GM18868 (cell line): Measurements from ENCODE around the gene PPP2R5C.
A peak's percentile ranks its signal among the peaks of the same experiment; 100 is the strongest.

Experiments used
- ATAC-seq: cut with Tn5 transposase; IDR thresholded peaks from one replicate; pipeline ENCODE4 v1.9.1; 2021; ENCODE audit warnings: mild to moderate bottlenecking, moderate library complexity; ENCODE audit not compliant: unreplicated experiment

PPP2R5C gene

DNA sequence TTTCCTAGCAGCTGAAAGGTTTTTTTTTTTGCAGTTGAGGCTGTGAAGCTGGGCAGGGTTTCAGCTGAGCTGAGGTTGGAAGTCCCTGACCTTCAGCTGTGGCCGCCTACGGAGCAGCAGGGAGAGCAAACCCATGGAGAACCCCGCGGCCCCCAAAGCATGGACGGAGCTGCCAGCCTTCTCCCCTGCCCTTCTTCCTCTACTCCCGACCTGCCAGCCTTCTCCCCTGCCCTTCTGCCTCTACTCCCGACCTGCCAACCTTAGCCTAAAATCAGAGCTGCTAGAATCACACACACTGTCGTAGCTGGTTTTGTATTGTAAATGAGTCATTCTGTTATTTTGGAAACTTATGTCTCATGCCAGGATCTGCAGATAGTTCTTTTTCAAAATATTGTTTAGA lies 74.6 kb downstream of the PPP2R5C start:
- no peak for ATAC-seq

DNA sequence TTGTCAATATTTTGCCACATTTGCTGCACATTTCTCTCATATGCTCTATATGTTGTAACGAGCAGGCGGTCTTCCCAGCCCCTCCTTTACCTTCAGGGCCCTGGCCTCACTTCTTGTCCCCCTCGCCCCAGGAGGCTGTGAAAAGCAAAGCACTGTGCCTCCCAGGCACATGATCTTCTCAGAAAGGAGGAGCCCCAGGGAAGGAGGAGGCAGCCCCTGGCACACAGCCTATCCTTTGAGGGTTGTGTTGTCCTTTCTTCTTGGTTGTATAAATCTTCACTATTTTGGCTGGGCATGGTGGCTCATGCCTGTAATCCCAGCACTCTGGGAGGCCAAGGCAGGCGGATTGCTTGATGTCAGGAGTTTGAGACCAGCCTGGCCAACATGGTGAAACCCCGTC lies 77.0 kb downstream of the PPP2R5C start:
- no peak for ATAC-seq

DNA sequence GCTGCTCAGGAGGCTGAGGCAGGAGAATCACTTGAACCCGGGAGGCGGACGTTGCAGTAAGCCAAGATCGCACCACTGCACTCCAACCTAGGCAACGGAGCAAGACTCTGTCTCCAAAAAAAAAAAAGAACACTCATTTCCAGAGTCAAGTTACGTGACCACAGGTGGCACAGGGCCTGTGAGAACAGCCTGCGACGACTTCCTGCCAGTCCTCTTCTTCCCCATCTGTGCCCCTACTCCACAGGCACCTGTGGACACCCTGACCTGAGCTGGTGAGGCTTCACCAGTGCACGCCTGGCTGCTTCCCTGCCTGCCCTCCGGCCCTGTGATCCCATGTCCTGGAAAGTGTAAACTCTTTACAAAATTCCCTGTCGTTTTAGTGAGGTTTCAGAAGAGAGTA lies 77.7 kb downstream of the PPP2R5C start:
- ATAC-seq = peak; percentile 61

DNA sequence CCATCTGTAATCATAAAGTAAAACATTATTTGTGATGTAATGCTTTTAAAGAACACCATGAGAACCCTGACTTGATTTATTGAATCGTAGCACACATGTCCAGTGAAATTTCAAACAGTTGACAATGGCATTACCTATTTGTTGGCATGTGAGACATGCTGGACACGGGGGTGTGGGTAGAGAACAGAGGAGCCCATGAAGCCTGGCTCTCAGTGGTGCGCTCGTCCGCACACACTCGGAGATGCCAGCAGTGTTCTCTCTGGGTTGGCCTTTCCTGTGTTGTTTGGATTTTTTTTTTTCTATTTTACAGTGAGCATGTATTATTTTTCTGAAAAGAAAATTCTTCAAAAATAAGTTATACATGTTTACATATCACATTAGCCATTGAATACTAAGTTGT lies 78.2 kb downstream of the PPP2R5C start:
- no peak for ATAC-seq

DNA sequence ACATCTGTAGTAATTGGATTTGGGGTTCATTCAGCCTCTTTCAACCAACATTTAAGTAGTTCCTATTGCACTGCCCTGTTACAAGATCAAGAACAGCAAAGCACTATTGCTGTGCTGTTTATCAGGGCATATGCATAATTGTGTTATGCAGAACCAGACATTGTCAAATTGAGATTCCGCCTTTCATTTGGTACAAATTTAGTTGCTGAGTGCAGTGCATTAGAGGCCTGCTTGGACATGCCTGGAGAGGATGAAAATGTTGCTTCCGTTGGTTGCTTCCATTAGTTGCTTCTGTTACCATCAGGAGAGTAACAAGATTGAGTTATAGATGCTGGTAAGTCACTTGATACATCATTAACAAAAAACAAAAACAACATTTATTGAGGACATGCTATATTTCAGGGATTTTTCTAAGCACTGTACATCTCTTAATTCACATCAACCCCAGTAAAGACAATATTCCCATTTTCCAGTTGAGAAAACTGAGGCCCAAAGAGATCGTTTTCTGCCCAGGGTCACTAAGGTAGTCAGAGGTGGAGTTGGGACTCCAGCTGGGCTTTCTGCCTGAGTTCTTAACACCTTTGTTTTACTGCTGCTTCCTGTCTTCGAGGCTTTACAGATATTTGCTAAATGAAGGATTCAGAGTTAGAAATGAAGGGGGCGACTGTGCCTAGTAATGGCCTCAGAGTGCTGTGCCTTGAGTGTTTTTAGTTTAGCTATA lies 79.3 kb downstream of the PPP2R5C start:
- no peak for ATAC-seq

DNA sequence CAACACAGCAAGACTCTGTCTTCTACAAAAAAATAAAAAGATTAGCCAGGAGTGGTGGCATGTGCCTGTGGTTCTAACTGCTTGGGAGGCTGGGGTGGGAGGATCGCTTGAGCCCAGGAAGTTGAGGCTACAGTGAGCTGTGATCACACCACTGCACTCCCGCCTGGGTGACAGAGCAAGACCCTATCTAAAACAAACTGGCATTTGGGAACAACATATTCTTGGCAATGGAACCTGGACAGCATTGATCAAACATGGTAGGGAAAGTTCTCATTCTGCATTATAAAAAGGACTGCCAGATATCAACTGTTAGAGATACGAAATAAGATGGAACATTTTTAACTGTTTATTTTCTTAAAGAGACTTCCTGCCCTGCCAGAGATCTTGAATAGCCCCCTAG lies 81.5 kb downstream of the PPP2R5C start:
- no peak for ATAC-seq

DNA sequence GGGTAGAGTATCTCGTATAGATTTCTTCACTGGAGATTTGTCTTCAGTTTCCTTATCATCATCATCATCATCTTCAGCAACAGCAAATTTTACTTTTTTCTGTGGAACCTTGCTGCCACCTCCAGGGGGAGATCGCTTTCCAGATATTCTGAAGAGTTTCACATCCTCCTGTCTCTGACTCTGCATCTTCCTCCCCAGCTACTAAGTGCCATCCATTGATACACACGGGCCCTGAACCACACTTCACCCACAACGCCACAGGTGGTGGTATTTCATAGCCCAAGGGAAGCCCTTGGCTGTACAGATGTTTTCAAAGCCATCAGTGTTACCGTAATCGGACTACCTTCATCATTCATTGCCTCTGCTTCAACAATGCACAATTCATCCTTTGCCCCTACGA lies 82.2 kb downstream of the PPP2R5C start:
- ATAC-seq = peak; percentile 49

DNA sequence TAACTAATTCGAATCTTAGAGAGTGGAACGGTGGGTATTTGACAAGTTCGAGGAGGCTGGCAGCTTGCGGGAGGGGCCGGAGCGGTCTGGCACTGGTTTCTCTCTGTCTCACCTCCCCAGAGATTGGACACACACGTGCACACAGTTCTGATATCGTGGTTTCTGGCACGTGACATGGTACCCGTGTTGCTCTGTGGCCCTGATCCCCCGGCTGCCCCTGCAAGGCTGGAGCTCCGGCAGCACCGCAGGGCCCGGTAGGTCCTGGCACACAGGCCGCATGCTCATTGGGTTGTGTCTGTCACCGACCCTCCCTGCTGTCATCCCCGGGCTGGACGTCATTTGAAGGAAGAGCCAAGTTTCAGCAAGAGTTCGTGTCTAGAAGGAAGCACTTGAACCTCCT lies 82.7 kb downstream of the PPP2R5C start:
- ATAC-seq = peak; percentile 39

DNA sequence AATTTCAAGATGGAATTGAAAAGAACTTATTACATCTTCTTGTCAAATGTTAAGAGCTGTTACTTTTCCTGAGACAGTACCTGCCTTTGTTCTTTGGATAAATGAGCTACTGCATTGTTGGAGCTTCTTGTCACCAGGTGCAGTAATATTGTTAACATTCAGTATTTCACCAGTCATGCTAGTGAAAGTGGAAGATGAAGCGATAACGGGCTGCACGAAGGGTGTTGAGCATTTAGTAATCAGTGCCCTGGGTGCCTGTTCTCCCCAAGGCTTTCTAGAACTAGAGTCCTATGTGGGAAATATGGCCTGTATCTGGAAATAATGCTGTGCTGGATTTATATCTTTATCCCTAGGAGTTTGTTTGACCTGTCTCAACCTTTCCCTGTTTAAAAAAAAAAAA lies 83.2 kb downstream of the PPP2R5C start:
- peak; percentile 44 for ATAC-seq

DNA sequence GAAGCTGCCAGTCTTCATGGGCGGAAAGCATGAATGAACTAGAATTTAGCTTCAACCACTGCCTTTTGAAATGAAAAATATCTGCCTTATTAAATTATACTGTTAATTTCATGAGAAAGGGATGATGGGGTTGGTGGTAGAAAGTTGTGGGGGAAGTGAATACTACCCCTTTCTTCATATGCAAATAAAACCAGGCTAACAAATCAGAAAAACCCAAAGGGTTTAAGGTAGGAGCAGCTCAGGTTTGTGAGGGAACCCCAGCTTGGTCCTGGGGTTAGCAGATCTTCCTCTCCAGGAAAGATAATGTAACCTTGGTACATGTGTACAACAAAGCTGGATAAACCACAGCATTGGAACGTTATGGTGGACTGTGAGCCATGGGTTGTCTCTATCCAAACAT lies 84.0 kb downstream of the PPP2R5C start:
- no peak for ATAC-seq

DNA sequence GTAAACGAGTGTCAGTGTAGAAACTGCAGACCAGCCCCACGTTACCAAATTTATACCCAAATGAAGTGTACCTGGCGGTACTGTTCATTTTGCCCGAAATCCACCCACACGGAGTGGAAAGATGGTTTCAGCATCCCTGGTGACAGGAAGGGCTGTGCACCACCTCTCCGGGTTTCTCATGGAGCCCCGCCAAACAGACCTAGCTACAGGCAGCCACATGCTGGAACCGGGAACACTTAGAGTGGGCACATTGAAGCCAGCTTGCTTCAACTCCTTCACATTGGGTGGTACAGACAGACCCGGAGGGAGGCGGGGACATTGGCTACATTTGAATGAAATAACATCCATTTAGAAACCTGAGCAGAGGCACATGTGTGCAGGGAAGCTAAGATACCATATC lies 84.4 kb downstream of the PPP2R5C start:
- ATAC-seq = no peak

DNA sequence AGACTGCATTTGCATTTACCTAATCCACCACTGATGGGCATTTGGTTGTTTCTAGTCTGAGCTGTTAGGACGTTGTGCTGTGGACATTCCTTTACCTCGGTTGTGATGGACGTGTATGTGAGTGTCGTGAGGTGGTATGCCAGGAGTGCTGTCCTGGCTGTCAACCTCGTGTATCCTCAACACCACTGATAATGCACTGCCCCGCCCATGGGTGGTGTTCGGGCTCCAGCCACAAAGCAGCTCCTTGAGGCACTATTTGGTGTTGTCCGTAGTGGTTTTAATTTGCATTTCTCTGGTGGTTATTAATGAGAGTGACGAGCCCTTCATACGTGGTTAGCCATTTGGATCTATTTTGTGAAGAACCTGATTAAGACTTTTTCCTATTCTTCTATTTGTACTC lies 87.6 kb downstream of the PPP2R5C start:
- peak; percentile 45 for ATAC-seq

DNA sequence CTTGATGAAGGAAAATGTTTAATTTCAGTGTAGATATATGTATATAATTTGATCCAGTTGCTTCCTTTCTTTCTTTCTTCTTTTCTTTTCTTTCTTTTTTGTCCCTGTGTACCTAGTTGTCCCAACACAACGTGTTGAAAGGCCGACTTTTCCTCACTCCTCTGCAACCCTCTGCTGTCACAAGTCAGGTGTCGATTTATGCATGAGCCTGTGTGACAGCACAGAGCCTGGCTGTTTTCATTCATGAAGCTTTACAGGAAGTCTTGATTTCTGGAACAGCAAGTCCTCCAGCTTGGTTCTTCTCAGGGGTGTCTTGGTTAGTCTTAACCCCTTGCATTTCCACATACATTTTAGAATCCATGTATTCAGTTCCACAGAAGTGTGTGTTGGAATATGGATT lies 88.1 kb downstream of the PPP2R5C start:
- no peak for ATAC-seq

DNA sequence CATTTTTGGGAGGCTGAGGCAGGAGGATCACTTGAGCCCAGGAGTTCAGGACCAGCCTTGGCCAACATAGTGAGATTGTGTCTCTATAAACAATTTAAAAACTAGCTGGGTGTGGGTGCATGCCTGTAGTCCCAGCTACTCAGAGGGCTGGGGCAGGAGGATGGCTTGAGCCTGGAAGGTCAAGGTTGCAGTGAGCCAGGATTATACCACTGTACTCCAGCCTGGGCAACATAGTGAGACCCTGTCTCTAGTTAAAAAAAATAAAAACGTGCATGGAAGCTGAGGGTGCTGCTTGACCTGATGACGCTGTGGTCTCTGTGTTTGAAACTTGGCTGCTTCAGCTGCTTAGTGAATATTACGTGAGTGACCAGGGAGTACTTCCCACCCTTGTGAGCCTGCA lies 89.7 kb downstream of the PPP2R5C start:
- ATAC-seq = no peak

DNA sequence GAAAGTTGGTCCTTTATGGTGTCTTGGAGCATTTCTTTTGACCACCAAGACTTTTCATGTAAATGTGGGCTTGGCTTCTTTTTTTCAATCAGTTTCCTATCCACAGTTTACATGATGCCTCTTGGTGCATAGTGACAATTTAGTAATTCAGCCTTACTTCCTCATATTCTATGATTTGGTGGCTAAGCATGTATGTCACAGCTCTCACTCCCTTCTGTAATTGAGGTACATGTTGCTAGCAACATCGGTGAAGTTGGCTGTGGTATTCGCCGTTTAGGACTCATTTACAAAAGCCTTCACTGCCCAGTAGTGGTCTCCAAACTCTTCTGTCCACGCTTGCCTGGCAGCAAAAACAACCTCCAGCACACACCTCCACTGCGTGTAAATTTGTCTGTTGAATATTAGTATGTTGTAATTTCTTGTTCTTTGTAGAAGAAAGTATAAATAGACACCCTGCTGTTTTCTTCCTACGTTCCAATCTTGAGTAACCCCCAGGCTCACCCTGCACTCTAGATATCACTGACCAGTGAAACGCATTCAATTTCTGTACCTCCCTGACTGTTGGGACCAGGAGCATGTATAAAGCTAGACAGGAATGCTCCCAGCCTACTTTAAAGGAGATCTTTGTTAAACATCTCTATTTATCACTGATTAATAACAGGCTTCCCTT lies 90.4 kb downstream of the PPP2R5C start:
- peak; percentile 50 for ATAC-seq

DNA sequence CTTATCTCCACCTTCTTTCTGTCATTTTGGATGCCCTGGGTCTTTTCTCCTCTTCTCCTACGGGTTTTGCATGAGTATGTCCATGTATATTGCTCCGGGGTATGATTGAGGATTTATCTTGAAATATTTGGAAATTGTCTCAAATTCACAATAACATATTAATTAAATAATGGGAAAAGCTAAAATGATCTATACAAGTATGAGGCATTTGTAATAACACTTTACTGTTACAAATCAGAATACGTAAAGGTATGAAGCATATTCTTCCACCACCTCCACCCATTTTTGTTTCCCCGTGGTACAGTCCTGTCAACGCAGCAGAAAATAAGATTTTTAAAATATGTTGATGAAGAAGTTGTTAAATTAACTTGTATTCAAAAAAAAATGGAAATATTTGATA lies 91.3 kb downstream of the PPP2R5C start:
- ATAC-seq = no peak

DNA sequence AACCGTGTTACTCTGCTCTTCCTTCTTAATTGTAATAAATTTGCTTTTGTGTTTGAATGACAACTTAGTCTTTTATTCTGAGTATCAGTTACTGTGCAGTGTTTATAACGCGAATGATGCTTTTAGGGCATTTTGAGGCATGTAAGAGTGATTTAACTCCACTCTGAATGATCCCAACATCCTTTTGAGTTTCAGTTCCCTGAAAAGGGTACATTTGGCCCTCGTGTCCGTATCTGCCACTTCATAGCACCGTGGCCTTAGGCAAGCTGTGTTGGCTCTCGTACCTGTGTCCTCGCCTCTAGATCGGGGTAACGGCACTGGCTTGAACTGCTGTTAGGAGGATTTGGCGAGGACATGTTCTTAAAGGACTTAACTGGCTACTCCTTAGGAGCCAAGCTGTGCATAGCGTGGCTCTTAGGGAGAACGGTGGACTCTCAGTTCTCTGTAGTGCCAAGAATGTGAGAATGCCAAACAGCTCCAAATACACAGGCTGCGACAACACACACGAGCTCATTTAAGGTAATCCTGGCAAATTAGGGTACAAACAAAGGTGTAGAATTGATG lies 92.0 kb downstream of the PPP2R5C start:
- no peak for ATAC-seq

DNA sequence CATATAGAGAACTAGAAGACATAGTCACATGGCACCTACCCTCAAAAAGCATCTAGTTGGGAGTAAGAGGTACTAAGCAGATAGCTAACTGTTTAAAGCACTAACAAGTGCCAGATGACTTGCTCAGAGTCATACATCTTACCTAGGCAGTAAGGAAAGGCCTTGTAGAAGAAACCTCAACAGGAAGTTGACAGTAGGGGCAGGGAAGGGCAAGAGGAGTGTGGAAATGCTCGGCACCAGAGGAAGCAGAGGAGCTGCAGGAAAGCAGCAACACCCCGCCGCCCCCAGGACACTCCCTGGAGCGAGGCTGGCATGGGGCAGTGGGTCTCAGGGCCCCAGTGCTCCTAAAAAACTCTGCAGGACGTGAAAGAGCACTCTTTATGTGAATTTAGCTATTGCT lies 92.9 kb downstream of the PPP2R5C start:
- no peak for ATAC-seq

DNA sequence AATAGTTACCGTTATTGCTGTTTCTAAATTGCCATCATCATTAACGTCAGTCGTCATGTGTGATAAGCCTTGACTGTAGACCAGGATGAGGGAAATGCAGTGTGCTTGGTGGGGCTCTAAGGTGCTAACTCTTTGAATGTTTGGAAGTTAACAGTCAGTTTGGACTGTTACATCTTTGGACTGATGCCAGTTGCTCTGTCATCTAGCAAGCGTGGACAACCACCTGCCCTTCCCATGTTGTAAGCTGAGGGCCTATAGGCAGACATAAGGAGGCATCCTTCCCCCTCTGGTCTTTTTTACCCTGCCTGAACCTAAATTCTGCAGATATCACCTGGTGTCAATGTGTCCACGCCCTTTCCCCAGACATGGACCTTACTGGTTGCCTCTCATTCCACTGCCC lies 94.4 kb downstream of the PPP2R5C start:
- no peak for ATAC-seq

DNA sequence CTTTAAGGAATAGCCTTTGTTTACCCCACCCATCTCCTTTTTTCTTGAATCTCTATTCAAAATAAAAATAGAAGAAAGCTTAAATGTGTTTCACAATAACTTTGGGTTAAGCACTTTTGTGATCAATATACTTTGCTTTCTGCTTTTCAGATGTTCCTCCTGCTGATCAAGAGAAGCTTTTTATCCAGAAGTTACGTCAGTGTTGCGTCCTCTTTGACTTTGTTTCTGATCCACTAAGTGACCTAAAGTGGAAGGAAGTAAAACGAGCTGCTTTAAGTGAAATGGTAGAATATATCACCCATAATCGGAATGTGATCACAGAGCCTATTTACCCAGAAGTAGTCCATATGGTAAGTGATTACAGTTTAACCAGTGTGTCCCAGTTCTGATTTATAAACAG lies 95.0 kb downstream of the PPP2R5C start:
- ATAC-seq = no peak

DNA sequence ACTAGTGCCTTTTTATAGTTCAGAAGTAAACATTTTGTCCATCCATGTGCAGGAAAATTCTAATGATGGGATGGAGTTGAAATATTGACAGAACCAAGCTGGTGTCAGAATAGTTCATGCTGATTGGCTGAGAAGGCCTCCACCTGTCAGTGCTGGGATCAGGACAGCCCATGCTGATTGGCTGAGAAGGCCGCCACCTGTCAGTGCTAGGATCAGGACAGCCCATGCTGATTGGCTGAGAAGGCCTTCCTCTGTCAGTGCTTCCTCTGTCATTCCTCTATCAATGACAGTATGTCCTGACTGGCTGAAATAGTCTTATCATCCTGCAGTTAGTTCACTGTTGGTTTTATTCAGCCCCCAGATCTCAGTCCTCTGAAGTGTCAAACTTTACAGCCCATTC lies 95.7 kb downstream of the PPP2R5C start:
- ATAC-seq = no peak

DNA sequence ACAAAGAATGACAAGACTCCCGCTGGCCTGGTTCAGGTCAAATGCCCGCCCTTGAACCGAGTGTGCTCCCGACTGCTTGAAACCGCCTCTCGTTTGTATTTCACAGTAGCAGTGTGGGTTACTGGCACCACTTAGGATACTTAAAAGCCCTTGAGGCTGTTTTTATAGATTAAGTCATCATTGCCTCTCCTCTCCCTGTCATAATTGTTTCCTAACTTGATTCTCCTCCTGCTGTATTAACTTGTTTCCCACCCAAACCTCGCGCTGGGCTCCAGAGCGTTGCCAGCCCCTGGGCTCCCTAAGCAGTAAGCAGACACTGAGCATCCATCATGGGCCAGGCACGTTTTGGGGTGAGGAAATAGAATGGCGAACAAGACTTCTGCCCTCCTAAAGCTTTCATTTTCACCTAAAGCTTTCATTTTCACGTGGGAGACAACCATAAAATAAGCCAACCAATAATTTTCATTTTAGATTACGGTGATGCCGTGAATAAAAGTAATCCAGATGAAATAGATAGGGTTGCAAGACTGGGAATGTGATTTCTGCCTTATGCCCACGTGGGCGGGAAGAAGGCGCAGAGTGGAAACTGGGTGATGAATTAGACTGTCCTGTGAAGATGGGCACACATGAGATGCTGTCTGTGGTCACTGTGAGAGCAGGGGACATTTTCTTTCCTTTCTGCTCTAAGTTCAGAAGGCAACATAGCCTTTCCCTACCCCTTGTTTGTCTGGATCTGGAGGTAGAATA lies 97.5 kb downstream of the PPP2R5C start:
- ATAC-seq = no peak
